NCI-H69 (cell line): ENCODE data around the gene SUCLG1.

ENCODE experiments used
- DNase-seq: peaks from one replicate; lab custom pipeline; 2025; lab: John Stamatoyannopoulos, UW

SUCLG1 gene

GRCh38 chr2:84461310-84461709, 2.2 kb upstream of the SUCLG1 start:
- no peak for DNase-seq

DNA sequence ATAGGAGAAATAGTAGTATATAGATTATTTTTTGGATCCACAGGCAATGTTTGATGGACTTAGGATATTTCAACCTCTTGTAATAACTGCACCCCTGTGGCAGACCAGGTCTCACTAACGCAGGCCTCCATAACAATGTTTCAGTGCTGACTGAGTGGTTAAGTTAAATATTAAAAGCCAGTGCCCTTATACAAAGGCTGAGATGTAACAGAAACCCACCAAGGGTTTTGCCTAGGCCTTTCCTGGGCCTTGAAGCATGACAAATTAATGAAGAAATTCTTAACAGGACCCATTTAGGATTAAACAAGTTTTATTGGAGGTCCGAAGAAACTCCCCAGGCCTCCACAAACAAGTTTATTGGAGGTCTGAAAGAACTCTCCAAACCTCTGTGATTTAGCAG, 1.6 kb upstream of the SUCLG1 start:
- DNase-seq: no peak

- peak; percentile 29 for DNase-seq
These were observed 907 bp upstream of the SUCLG1 start for GRCh38 chr2:84459944-84460429.

GRCh38 chr2:84458551-84459017, 496 bp downstream of the SUCLG1 start:
- DNase-seq: peak; percentile 40

GRCh38 chr2:84457686-84458085, 1.4 kb downstream of the SUCLG1 start:
- DNase-seq: no peak

DNA sequence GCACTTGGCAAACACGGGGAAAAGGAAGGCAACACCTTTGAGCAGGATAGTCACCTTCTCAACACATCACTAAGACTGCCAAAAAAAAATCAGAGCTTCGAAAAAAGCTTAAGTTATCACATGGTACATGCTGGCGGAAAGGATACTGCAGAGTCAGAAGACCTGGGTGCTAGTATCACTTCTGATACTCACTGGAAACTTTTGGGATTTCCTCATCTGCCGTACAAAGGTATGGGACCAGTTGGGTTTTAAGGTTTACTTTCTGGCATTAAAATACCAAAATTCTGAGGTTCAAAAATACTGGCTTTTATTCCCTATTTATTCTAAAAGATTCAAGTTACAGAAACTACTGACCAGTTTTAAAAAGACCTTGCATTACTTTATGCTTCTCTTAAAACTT, 2.9 kb downstream of the SUCLG1 start:
- DNase-seq: no peak

GRCh38 chr2:84454581-84454980, 4.5 kb downstream of the SUCLG1 start:
- DNase-seq: no peak

- DNase-seq: no peak
These were observed 6.5 kb downstream of the SUCLG1 start for GRCh38 chr2:84452624-84453023.

DNA sequence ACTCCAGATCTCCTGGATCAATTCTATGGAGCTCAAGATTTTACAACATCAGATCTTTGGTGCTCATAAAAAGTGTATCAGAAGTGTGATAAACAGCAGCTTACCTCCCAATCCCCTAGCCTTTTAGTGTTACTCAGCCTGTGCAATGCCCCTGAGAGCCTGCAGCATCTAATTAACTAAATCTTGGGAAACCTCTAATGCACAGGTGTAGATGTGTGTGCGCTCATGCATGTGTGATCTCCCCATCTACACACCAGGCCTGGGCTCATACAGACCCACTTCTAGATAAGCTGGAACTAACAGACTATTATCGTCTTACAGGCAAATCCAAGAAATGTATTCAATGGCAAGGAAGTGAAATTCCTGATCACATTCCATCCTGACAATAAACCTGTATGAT, 7.5 kb downstream of the SUCLG1 start:
- DNase-seq: peak; percentile 11

- peak; percentile 78 for DNase-seq
These were observed 8.5 kb downstream of the SUCLG1 start for GRCh38 chr2:84450288-84451227.

DNA sequence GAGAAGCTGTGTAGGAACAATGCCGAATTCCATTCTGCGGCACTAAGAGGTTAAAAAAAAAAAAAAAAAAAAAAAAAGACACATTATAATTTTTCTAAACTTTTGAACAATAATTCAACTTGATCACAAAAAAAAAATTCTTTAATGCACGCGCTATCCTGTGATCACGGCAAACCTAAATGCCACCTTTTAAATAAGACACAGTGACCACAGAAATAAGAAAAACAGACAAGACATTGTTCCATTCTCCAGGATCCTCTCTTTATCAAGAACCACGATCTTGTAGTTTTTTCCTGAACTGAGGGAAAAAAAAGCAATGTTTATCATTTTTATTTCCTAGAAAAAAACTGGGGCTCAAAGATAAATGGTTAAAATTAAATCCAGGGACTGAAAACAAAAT, 9.4 kb downstream of the SUCLG1 start:
- DNase-seq: no peak

DNA sequence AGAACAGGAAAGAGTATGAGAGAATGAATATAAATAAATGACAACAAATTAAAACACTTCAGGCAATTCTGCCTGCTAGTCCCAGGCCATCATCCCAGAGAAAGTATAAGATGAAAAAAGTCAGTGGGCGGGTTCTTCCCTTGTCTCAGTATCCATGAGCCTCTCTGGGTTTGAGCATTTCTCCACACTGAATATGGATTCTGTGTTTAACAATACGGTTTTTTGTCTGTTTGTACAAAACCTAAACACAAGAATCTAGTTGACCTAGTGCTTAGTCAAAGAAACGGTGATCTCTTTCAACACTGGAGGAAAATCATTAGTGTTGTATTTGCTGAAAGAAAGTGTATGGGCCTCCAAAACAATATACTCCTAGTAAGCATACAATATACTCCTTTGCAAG, 10.0 kb downstream of the SUCLG1 start:
- DNase-seq: no peak

GRCh38 chr2:84443477-84443876, 15.6 kb downstream of the SUCLG1 start:
- DNase-seq: no peak

GRCh38 chr2:84442888-84443287, 16.2 kb downstream of the SUCLG1 start:
- no peak for DNase-seq

GRCh38 chr2:84441505-84441904, 17.6 kb downstream of the SUCLG1 start:
- DNase-seq: no peak

- DNase-seq: no peak
These were observed 18.0 kb downstream of the SUCLG1 start for GRCh38 chr2:84441036-84441435.

DNA sequence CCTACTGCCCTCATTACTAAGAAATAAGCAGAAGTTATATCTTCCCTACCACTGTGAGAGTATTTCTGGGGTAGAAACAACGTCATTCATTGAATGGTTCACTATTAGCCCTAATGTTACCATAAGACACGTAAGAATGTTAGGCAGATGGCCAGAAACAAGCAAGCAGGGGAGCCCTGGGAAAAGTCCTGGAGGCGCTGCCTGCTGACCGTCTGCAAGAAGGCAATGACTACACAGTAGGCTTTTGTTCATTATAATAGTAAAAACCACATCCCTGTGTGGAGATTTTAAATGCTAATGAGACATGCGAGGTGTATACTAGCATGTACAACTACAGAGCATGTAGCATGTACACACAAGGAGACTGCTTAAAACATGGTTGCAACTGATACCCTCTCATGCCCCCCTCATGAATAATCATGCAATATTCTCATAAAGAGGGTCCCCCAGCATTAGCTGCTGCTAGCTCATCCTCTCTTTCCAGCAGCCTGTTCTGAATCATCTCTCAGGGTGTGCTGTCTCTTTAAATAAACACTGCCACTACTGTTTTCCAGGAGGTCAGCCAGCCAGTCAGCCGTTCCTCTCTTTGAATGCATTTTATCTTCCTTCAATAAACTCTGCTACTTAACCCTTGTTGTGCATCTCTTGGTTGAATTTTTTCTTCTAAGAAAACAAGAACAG, 23.6 kb downstream of the SUCLG1 start:
- no peak for DNase-seq

GRCh38 chr2:84429328-84429727, 29.8 kb downstream of the SUCLG1 start:
- DNase-seq: no peak

DNA sequence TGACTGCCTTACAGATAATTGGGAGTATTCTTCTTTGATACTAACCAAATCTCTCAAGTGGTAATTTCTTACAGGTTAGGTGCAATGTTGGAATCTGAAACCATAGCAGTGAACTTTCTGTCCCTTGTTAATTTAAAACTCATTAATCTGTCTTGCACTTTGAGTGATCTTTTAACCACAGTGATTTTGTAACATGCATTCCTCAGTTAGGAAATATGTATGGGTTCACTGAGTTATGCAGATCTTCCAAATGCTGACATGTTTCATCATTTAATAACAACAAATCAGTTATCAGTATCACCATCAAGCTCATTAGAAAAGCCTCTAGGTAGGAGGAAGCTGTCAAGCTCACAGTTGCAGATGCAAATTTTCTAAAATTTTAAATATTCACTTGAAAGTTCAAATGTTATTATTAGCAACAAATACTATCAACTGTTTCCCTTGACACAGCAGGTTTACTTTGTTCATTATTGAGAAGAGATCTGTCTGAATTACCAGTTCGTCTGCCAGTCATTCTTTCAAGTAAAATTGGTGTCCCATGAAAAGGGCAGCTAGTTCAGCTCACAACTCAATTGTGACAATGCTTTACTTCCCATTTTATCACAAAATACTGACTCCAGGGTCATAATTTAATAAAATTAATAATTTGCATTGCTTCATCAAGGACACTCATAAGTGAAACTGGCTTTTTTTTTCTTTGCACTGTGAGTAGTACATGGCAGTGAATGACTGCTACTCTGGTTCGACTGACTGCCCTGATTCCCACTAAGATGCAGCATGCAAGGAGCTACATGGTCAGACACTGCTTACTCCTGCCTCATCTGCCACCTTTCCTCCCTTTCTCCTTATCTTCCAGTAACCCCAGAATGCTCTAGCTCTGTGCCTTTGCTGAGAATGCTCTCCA, 31.6 kb downstream of the SUCLG1 start:
- no peak for DNase-seq

GRCh38 chr2:84425310-84425709, 33.8 kb downstream of the SUCLG1 start:
- no peak for DNase-seq

- DNase-seq: no peak
These were observed 34.9 kb downstream of the SUCLG1 start for GRCh38 chr2:84424152-84424551.

DNA sequence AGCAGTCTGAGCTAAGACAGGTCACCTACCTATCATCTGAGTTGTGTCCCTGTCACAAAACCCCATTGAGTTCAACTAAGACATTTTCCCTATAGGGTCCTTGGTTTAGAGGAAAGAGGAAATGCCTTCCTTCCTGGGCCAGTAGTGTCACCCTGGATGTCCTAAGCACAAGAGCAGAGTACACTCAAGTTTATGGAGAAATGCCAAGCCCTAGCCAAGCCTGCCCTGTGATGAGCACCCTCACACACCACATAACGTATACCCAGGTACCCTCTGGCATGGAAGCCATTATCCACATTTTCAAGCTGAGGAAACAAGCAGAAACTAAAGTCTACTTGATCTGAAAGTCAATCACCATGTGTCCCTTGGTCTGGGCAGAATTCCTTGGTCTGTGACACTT, 37.3 kb downstream of the SUCLG1 start:
- no peak for DNase-seq
